HepG2 (cell line): Measurements from ENCODE around the gene CATSPERE. TPM values are rescaled to one million over a fixed set of nuclear protein-coding genes. Genes with fewer than 3 reads are reported as not detected.

Experiments used
- AHR ChIP-seq: IDR thresholded peaks from 2 replicates; pipeline ENCODE4 v1.6.1; 2018; ENCODE audit warnings: missing genetic modification reagents, missing compliant biosample characterization
- ELF1 ChIP-seq: sonication (generic); formaldehyde crosslinking; IDR thresholded peaks from 2 replicates; pipeline ENCODE4 v1.4.0; 2020; ENCODE audit warnings: missing genetic modification reagents
- FIP1L1 ChIP-seq: fragments of 200-400 bp; formaldehyde crosslinking; IDR thresholded peaks from 2 replicates; pipeline ENCODE4 v1.6.1; 2018; ENCODE audit warnings: low read depth, mild to moderate bottlenecking, low read length, moderate library complexity, borderline replicate concordance; ENCODE audit not compliant: insufficient read depth
- GPN1 ChIP-seq: sonication (generic); formaldehyde crosslinking; IDR thresholded peaks from 2 replicates; pipeline ENCODE4 v1.5.1; 2020; ENCODE audit warnings: missing genetic modification reagents, borderline replicate concordance
- MED8 ChIP-seq: sonication (generic); formaldehyde crosslinking; IDR thresholded peaks from 2 replicates; pipeline ENCODE4 v1.8.1; 2023; ENCODE audit warnings: mild to moderate bottlenecking, missing genetic modification reagents; ENCODE audit not compliant: insufficient replicate concordance
- PCBP1 ChIP-seq: fragments of 200-400 bp; formaldehyde crosslinking; IDR thresholded peaks from 2 replicates; pipeline ENCODE4 v1.6.1; 2017; ENCODE audit warnings: mild to moderate bottlenecking, low read depth, low read length, borderline replicate concordance
- PHF21A ChIP-seq: sonication (generic); formaldehyde crosslinking; IDR thresholded peaks from 2 replicates; pipeline ENCODE4 v1.5.0; 2020; ENCODE audit warnings: mild to moderate bottlenecking, missing genetic modification reagents
- RFX3 ChIP-seq: IDR thresholded peaks from 2 replicates; pipeline ENCODE4 v1.6.1; 2016; ENCODE audit warnings: missing biosample characterization, missing genetic modification reagents
- SP140L ChIP-seq: sonication (generic); formaldehyde crosslinking; IDR thresholded peaks from 2 replicates; pipeline ENCODE4 v1.4.0; 2020; ENCODE audit warnings: missing genetic modification reagents, borderline replicate concordance
- XRCC5 ChIP-seq: fragments of 200-400 bp; formaldehyde crosslinking; optimal IDR thresholded peaks from 2 replicates; pipeline ENCODE3; 2017; ENCODE audit warnings: mild to moderate bottlenecking, low read length
- ZNF232 ChIP-seq: sonication (generic); formaldehyde crosslinking; IDR thresholded peaks from 2 replicates; pipeline ENCODE4 v1.4.0; 2020; ENCODE audit warnings: missing genetic modification reagents, borderline replicate concordance
- ZNF235 ChIP-seq: sonication (generic); formaldehyde crosslinking; IDR thresholded peaks from 2 replicates; pipeline ENCODE4 v1.8.1; 2023; ENCODE audit warnings: mild to moderate bottlenecking, missing genetic modification reagents, borderline replicate concordance
- ZNF33B ChIP-seq: sonication (generic); formaldehyde crosslinking; IDR thresholded peaks from 2 replicates; pipeline ENCODE4 v1.5.1; 2020; ENCODE audit warnings: mild to moderate bottlenecking, missing genetic modification reagents
- polyA plus RNA-seq, 8 experiments: library from polyadenylated mRNA; depleted of rRNA in 3 of 8; stranded (reverse) in 7 of 8; unstranded in 1 of 8; fragments of >200 nt; fragmentation: Illumina TruSeq in 4 of 8; extraction: Trizol in 4 of 8; gene quantifications; 2 replicates each; pipeline versions ENCODE4 v1.2.1 to v1.2.3, GENCODE V29; 2011 to 2016; ENCODE audit warnings: low read depth in 4 of 8, missing spikeins in 1 of 8, mixed read lengths in 1 of 8; ENCODE audit not compliant: insufficient read depth in 1 of 8
- total RNA-seq, 5 experiments: library from RNA; depleted of rRNA; stranded (reverse); fragments of >200 nt; fragmentation: Illumina TruSeq; extraction: Trizol; gene quantifications; 2 replicates each; pipeline ENCODE4 v1.2.3, GENCODE V29; 2016; ENCODE audit warnings: low read depth in 1 of 5
- TF ChIP-seq, protein P1 (sequence below): sonication (generic); formaldehyde crosslinking; IDR thresholded peaks from 2 replicates; pipeline ENCODE4 v1.4.0; 2020; ENCODE audit warnings: missing genetic modification reagents, borderline replicate concordance
- TF ChIP-seq, protein P2 (sequence below): sonication (generic); formaldehyde crosslinking; IDR thresholded peaks from 2 replicates; pipeline ENCODE4 v1.5.1; 2020; ENCODE audit warnings: mild to moderate bottlenecking, missing genetic modification reagents, moderate library complexity
- TF ChIP-seq, protein P3 (sequence below): conservative IDR thresholded peaks from 2 replicates; pipeline ENCODE4 v1.6.1; 2018; ENCODE audit warnings: missing genetic modification reagents
- TF ChIP-seq, protein P4 (sequence below): sonication (generic); formaldehyde crosslinking; IDR thresholded peaks from 2 replicates; pipeline ENCODE4 v1.4.0; 2020; ENCODE audit warnings: mild to moderate bottlenecking, missing genetic modification reagents, borderline replicate concordance

Gene CATSPERE
- total and polyA plus RNA-seq, 2 of the 13 experiments (the other 11 are each of a cell fraction or from before 2014, with no cell fraction given): 0.34 to 0.51 TPM

DNA sequence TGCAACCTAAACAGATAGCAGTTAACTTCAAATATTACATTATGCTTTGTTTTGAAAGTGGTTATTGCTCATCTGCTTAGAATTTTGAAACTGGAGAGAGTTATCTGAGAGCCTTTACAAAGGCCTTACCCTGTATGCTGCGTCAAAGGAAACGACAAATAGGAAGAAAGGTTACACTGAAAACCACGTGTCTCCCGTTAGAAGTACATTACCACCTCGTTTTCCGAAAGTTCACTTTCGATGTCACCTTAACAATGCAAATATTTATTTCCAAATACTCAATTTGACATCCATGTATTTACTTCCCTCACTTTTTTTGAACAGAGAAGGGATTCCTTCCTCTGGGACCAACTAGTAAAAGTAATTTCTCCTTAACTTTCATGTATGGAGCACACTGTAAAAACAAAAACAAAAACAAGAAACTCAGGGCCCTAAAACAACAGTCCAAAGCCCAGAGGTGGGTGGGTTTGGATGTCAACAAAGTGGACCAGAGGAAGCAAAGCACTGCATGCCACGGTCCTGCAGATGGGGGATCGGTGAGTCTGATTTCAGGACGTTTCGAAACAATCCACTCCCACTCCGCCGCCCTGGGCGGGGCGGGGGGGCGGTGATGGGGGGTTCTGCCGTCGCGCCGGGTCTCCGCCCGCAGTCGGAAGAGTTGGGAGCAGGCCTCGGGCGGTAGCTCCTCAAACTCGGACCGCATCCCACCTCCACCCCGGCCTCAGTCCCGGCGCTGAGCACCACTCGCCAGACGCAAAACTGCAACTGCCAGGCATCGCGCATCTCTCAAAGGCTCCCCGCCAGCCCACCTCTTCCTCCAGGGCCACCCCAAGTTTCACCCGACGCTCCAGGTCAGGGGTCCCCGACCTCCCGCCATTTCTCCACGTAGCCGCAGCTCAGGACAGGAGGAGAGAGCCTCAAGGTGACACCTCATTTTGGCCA, 10.2 kb upstream of the CATSPERE start (continued):
- no peak for TF ChIP-seq ZNF232 (CRISPR knock-in tag)
- 0 out of 2 replicates have a peak, but pooled peaks have one; percentile 25 for TF ChIP-seq SP140L (CRISPR knock-in tag)
- TF ChIP-seq, protein P1, sequence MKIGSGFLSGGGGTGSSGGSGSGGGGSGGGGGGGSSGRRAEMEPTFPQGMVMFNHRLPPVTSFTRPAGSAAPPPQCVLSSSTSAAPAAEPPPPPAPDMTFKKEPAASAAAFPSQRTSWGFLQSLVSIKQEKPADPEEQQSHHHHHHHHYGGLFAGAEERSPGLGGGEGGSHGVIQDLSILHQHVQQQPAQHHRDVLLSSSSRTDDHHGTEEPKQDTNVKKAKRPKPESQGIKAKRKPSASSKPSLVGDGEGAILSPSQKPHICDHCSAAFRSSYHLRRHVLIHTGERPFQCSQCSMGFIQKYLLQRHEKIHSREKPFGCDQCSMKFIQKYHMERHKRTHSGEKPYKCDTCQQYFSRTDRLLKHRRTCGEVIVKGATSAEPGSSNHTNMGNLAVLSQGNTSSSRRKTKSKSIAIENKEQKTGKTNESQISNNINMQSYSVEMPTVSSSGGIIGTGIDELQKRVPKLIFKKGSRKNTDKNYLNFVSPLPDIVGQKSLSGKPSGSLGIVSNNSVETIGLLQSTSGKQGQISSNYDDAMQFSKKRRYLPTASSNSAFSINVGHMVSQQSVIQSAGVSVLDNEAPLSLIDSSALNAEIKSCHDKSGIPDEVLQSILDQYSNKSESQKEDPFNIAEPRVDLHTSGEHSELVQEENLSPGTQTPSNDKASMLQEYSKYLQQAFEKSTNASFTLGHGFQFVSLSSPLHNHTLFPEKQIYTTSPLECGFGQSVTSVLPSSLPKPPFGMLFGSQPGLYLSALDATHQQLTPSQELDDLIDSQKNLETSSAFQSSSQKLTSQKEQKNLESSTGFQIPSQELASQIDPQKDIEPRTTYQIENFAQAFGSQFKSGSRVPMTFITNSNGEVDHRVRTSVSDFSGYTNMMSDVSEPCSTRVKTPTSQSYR (CRISPR knock-in tag): no peak
- no peak for TF ChIP-seq GPN1
- TF ChIP-seq FIP1L1: no peak
- TF ChIP-seq, protein P2, sequence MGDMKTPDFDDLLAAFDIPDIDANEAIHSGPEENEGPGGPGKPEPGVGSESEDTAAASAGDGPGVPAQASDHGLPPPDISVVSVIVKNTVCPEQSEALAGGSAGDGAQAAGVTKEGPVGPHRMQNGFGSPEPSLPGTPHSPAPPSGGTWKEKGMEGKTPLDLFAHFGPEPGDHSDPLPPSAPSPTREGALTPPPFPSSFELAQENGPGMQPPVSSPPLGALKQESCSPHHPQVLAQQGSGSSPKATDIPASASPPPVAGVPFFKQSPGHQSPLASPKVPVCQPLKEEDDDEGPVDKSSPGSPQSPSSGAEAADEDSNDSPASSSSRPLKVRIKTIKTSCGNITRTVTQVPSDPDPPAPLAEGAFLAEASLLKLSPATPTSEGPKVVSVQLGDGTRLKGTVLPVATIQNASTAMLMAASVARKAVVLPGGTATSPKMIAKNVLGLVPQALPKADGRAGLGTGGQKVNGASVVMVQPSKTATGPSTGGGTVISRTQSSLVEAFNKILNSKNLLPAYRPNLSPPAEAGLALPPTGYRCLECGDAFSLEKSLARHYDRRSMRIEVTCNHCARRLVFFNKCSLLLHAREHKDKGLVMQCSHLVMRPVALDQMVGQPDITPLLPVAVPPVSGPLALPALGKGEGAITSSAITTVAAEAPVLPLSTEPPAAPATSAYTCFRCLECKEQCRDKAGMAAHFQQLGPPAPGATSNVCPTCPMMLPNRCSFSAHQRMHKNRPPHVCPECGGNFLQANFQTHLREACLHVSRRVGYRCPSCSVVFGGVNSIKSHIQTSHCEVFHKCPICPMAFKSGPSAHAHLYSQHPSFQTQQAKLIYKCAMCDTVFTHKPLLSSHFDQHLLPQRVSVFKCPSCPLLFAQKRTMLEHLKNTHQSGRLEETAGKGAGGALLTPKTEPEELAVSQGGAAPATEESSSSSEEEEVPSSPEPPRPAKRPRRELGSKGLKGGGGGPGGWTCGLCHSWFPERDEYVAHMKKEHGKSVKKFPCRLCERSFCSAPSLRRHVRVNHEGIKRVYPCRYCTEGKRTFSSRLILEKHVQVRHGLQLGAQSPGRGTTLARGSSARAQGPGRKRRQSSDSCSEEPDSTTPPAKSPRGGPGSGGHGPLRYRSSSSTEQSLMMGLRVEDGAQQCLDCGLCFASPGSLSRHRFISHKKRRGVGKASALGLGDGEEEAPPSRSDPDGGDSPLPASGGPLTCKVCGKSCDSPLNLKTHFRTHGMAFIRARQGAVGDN (CRISPR knock-in tag): no peak
- no peak for TF ChIP-seq XRCC5
- TF ChIP-seq ELF1 (CRISPR knock-in tag): no peak
- no peak for TF ChIP-seq PCBP1
- no peak for TF ChIP-seq MED8 (CRISPR knock-in tag)
- TF ChIP-seq, protein P3, sequence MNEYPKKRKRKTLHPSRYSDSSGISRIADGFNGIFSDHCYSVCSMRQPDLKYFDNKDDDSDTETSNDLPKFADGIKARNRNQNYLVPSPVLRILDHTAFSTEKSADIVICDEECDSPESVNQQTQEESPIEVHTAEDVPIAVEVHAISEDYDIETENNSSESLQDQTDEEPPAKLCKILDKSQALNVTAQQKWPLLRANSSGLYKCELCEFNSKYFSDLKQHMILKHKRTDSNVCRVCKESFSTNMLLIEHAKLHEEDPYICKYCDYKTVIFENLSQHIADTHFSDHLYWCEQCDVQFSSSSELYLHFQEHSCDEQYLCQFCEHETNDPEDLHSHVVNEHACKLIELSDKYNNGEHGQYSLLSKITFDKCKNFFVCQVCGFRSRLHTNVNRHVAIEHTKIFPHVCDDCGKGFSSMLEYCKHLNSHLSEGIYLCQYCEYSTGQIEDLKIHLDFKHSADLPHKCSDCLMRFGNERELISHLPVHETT: no peak
- TF ChIP-seq PHF21A (CRISPR knock-in tag): no peak
- TF ChIP-seq RFX3 (CRISPR knock-in tag): no peak
- no peak for TF ChIP-seq AHR (CRISPR knock-in tag)
- no peak for TF ChIP-seq ZNF235 (CRISPR knock-in tag)
- no peak for TF ChIP-seq ZNF33B (CRISPR knock-in tag)
- TF ChIP-seq, protein P4, sequence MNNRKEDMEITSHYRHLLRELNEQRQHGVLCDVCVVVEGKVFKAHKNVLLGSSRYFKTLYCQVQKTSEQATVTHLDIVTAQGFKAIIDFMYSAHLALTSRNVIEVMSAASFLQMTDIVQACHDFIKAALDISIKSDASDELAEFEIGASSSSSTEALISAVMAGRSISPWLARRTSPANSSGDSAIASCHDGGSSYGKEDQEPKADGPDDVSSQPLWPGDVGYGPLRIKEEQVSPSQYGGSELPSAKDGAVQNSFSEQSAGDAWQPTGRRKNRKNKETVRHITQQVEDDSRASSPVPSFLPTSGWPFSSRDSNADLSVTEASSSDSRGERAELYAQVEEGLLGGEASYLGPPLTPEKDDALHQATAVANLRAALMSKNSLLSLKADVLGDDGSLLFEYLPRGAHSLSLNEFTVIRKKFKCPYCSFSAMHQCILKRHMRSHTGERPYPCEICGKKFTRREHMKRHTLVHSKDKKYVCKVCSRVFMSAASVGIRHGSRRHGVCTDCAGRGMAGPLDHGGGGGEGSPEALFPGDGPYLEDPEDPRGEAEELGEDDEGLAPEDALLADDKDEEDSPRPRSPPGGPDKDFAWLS: no peak
